Kidney (tissue), 14 donors: ENCODE measurements around the gene MYH10. TPM values are rescaled to one million over a fixed set of nuclear protein-coding genes. Genes with fewer than 3 reads are reported as not detected.

Experiments used
- DNase-seq, 5 donors: peaks; one replicate each; pipeline ENCODE4 v3.0.0-alpha.2; 2013 to 2020
- FAIRE-seq: peaks from 2 replicates; lab custom pipeline; 2012; peaks lifted over from hg19 to GRCh38; lab: Jason Lieb, UNC
- H3K27ac ChIP-seq, 2 donors: one replicate each; pipeline ENCODE4 v1.7.0; 2013; ENCODE audit warnings: low read depth in 2 of 2, low read length in 2 of 2, inconsistent platforms in 1 of 2
- H3K27me3 ChIP-seq: one replicate; pipeline ENCODE4 v1.7.1; 2013; ENCODE audit warnings: low read length, inconsistent platforms; ENCODE audit not compliant: control insufficient read depth, insufficient read depth
- H3K36me3 ChIP-seq, 3 donors: one replicate each; pipeline versions ENCODE4 v1.7.0 to v1.7.1; 2013; ENCODE audit warnings: low read length in 3 of 3, control low read depth in 1 of 3, inconsistent platforms in 1 of 3; ENCODE audit not compliant: insufficient read depth in 3 of 3, control insufficient read depth in 2 of 3
- H3K4me1 ChIP-seq, 3 donors: one replicate each; pipeline versions ENCODE4 v1.7.0 to v1.7.1; 2013; ENCODE audit warnings: low read length in 3 of 3, inconsistent platforms in 1 of 3, low read depth in 1 of 3; ENCODE audit not compliant: control insufficient read depth in 2 of 3, insufficient read depth in 2 of 3
- H3K4me3 ChIP-seq, 3 donors: one replicate each; pipeline versions ENCODE4 v1.7.0 to v1.8.1; 2013; ENCODE audit warnings: low read length in 3 of 3, control low read depth in 1 of 3, inconsistent platforms in 1 of 3
- H3K9ac ChIP-seq, 3 donors: one replicate each; pipeline versions ENCODE4 v1.7.0 to v1.7.1; 2013; ENCODE audit warnings: low read length in 3 of 3, control low read depth in 1 of 3, inconsistent platforms in 1 of 3
- H3K9me3 ChIP-seq, 3 donors: one replicate each; pipeline versions ENCODE4 v1.7.0 to v1.7.1; 2013; ENCODE audit warnings: low read length in 3 of 3, control low read depth in 1 of 3, inconsistent platforms in 1 of 3; ENCODE audit not compliant: control insufficient read depth in 2 of 3, insufficient read depth in 1 of 3
- intact Hi-C: fragments of 100-400 bp; cut with DNase I; formaldehyde crosslinking; loops from one replicate; pipeline ENCODE4 v1.11.1; 2022
- polyA plus RNA-seq: library from polyadenylated mRNA; stranded (reverse); fragments of 350-450 nt; fragmentation: Illumina TruSeq; extraction: RNeasy Lipid Tissue Mini Kit (QIAGEN cat#74804); gene quantifications from one replicate; pipeline ENCODE4 v1.2.3, GENCODE V29; 2014; ENCODE audit warnings: low read depth, low replicate concordance; ENCODE audit not compliant: insufficient read depth
- total RNA-seq: library from RNA; stranded (reverse); fragmentation: NEBNext Ultra II Directional; extraction: Animal tissue kit (Norgen Biotek cat#: 25700); gene quantifications from one replicate; pipeline ENCODE4 v1.2.1, GENCODE V29; 2021
- TF ChIP-seq, protein P1 (sequence below): IDR thresholded peaks from 3 replicates; pipeline ENCODE4 v1.5.1; 2012; ENCODE audit warnings: mild to moderate bottlenecking, moderate library complexity, borderline replicate concordance; ENCODE audit not compliant: insufficient read depth; ENCODE audit errors: extremely low read depth
- donor health status: control.
- donor health status: control.
- donor health status: control.
- donor health status: control.
- donor health status: control.
- donor health status: DM: yes; HTN: yes; CAD: no.
- donor health status: Normal renal cell carcinoma (clear cell type).

The MYH10 gene
- total and polyA plus RNA-seq, 2 donors from 2014 or later = 23.6 to 104 TPM

DNA sequence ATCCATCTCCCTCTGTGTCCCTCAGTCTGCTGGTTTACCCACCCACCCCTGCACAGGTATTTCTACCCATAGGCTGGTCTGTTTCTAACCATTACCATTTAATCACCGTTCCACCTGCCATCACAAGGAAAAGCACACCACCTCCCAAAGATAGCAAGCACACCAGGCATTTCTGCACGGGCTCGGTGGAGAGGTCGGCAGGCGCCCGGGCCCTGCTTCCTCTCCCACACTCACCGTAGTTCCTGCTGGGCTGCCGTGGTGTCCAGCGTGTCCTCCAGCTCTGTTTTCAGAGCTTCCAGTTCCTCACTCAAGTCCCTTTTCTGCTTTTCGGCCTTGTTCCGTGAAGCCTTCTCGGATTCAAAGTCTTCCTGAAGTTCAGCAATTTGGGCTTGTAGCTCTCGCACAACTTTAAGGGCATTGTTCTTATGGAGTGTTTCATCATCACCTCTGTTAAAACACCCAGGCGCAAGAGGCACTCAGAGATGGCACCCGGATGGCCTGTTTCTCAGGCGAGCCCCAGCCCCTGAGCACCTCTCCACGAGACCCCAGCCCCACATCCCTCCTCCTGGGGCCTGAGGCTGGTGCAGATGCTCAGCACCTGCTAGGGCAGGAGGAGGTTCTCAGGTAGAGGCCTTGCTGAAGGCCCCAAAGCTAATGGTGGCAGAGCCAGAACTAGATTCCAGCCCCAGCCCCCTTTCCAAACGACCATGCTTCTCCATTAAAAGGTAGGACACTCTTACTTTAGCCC is 125.9 kb downstream of the MYH10 start:
- DNase-seq = no peak

DNA sequence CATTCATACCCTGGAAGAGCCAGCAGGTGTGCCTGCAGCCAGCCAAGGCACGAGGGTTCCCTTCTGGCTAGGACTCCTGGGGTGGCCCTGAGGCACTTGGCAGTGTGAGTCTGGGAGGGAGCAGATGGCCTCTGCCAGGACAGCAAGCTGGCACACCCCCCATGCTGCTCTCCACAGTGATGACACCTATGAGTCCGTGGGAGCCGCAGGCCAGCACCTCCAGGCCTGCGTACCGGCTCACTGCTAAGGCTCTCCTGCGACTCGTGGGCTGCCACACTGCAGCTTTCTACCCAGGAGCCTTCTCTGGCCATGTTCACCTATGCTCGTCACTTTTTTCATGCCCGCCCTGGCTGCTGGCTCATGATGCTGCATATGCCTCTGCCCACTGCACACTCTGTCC is 126.7 kb downstream of the MYH10 start:
- TF ChIP-seq, protein P1, sequence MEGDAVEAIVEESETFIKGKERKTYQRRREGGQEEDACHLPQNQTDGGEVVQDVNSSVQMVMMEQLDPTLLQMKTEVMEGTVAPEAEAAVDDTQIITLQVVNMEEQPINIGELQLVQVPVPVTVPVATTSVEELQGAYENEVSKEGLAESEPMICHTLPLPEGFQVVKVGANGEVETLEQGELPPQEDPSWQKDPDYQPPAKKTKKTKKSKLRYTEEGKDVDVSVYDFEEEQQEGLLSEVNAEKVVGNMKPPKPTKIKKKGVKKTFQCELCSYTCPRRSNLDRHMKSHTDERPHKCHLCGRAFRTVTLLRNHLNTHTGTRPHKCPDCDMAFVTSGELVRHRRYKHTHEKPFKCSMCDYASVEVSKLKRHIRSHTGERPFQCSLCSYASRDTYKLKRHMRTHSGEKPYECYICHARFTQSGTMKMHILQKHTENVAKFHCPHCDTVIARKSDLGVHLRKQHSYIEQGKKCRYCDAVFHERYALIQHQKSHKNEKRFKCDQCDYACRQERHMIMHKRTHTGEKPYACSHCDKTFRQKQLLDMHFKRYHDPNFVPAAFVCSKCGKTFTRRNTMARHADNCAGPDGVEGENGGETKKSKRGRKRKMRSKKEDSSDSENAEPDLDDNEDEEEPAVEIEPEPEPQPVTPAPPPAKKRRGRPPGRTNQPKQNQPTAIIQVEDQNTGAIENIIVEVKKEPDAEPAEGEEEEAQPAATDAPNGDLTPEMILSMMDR = no peak
- no peak overlapping the region for H3K27ac ChIP-seq
- no peak for DNase-seq
- peaks cover 21 to 54% (median 37%) of the 10 kb centered on the region in 3 donors for H3K36me3 ChIP-seq
- no peak overlapping the region for H3K9ac ChIP-seq
- no peak overlapping the region for H3K4me3 ChIP-seq
- no peaks in the 10 kb centered on the region for H3K9me3 ChIP-seq
- no peaks in the 10 kb centered on the region for H3K4me1 ChIP-seq
- no peaks in the 10 kb centered on the region for H3K27me3 ChIP-seq
- intact Hi-C loops = no loop called here
- FAIRE-seq = no peak

More for the DNA sequence above, 125.9 kb downstream of the MYH10 start:
- no peak overlapping the region for H3K27ac ChIP-seq
- no peak for FAIRE-seq
- H3K36me3 ChIP-seq = peaks cover 21 to 52% (median 35%) of the 10 kb centered on the region in 3 donors
- intact Hi-C loops = no loop called here
- H3K4me1 ChIP-seq = no peaks in the 10 kb centered on the region
- TF ChIP-seq, protein P1 = no peak
- no peaks in the 10 kb centered on the region for H3K27me3 ChIP-seq
- H3K9me3 ChIP-seq = no peaks in the 10 kb centered on the region
- H3K4me3 ChIP-seq = no peak overlapping the region
- H3K9ac ChIP-seq = no peak overlapping the region

DNA sequence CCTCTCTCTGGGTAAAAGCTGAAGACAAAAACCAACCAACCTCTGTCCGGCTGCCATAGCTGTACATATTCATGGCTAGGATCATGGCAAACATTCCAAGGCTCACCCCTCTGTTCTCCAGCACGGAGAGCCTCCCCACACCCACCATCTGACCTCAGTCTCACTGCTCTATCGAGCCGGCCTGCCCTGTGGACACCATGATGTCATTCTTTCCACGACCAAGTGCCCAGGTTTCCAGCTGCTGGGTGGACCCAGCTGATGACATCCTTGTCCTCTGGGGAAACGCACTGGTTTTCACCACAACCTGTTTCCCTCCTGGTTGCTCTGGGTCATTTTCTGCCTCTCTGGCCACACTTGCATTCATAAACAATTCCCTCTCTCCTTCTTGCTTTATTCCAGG is 127.2 kb downstream of the MYH10 start:
- TF ChIP-seq, protein P1 = no peak
- H3K9ac ChIP-seq = no peak overlapping the region
- FAIRE-seq = no peak
- H3K36me3 ChIP-seq = peaks cover 19 to 50% (median 32%) of the 10 kb centered on the region in 3 donors
- DNase-seq = no peak
- H3K9me3 ChIP-seq = no peaks in the 10 kb centered on the region
- intact Hi-C loops = no loop called here
- no peak overlapping the region for H3K27ac ChIP-seq
- H3K27me3 ChIP-seq = no peaks in the 10 kb centered on the region
- H3K4me3 ChIP-seq = no peak overlapping the region
- no peaks in the 10 kb centered on the region for H3K4me1 ChIP-seq
